Neural cell (in vitro differentiated cells): Measurements from ENCODE around the gene B4GALT5. TPM values are rescaled to one million over a fixed set of nuclear protein-coding genes. Genes with fewer than 3 reads are reported as not detected.
A peak's percentile ranks its signal among the peaks of the same experiment; 100 is the strongest.

ENCODE experiments used
- H2AFZ ChIP-seq: fragments of 200-600, 300-800 bp; sonication (generic), shearing (Covaris generic); 2 replicates; pipeline ENCODE4 v1.6.0; 2014; ENCODE audit warnings: low read depth, mild to moderate bottlenecking, antibody characterized with exemption, low read length, moderate library complexity
- H3F3A ChIP-seq: fragments of 200-600 bp; shearing (Covaris generic); 2 replicates; pipeline ENCODE4 v1.6.1; 2016; ENCODE audit warnings: mild to moderate bottlenecking, moderate library complexity, mixed read lengths, antibody characterized with exemption, low read length; ENCODE audit not compliant: insufficient read depth, poor library complexity, severe bottlenecking
- H3K27ac ChIP-seq: fragments of 200-600, 300-800 bp; sonication (generic), shearing (Covaris generic); 2 replicates; pipeline ENCODE4 v1.5.1; 2014; ENCODE audit warnings: mild to moderate bottlenecking, low read length, moderate library complexity
- H3K27me3 ChIP-seq: fragments of 300-800, 200-600 bp; sonication (generic), shearing (Covaris generic); 2 replicates; pipeline ENCODE4 v1.6.0; 2014; ENCODE audit warnings: mild to moderate bottlenecking, low read depth, low read length, moderate library complexity; ENCODE audit not compliant: insufficient read depth
- H3K36me3 ChIP-seq: fragments of 300-800, 200-600 bp; sonication (generic), shearing (Covaris generic); 2 replicates; pipeline ENCODE4 v1.5.1; 2014; ENCODE audit warnings: mild to moderate bottlenecking, antibody characterized with exemption, low read length, moderate library complexity; ENCODE audit not compliant: insufficient read depth
- H3K4me2 ChIP-seq: fragments of 300-800, 200-600 bp; sonication (generic), shearing (Covaris generic); 2 replicates; pipeline ENCODE4 v1.6.0; 2014; ENCODE audit warnings: mild to moderate bottlenecking, low read length
- H3K4me3 ChIP-seq: fragments of 300-800, 200-600 bp; sonication (generic), shearing (Covaris generic); 2 replicates; pipeline ENCODE4 v1.5.1; 2014; ENCODE audit warnings: mild to moderate bottlenecking, low read length, moderate library complexity
- H3K79me2 ChIP-seq: fragments of 200-600 bp; shearing (Covaris generic); replicated peaks from 2 replicates; pipeline ENCODE4 v1.6.0; 2014; ENCODE audit warnings: mild to moderate bottlenecking, low read length, moderate library complexity; ENCODE audit not compliant: insufficient read depth
- H3K9ac ChIP-seq: fragments of 300-800, 200-600 bp; sonication (generic), shearing (Covaris generic); 2 replicates; pipeline ENCODE4 v1.6.1; 2016; ENCODE audit warnings: mild to moderate bottlenecking, low read length, mixed read lengths
- H3K9me2 ChIP-seq: fragments of 200-600 bp; shearing (Covaris generic); 2 replicates; pipeline ENCODE4 v1.6.1; 2016; ENCODE audit warnings: mild to moderate bottlenecking, low read length, mixed read lengths; ENCODE audit not compliant: insufficient read depth
- H3K9me3 ChIP-seq: fragments of 200-600, 300-800 bp; sonication (generic), shearing (Covaris generic); 2 replicates; pipeline ENCODE4 v1.6.1; 2016; ENCODE audit warnings: mild to moderate bottlenecking, mixed run types, low read length, moderate library complexity, mixed read lengths
- H4K20me1 ChIP-seq: fragments of 200-600 bp; shearing (Covaris generic); 2 replicates; pipeline ENCODE4 v1.6.1; 2016; ENCODE audit warnings: mild to moderate bottlenecking, mixed run types; ENCODE audit not compliant: insufficient read depth
- EP300 ChIP-seq: fragments of 450-650 bp; conservative IDR thresholded peaks from 2 replicates; pipeline ENCODE4 v1.6.1; 2014; ENCODE audit warnings: antibody characterized with exemption, mild to moderate bottlenecking, moderate library complexity; ENCODE audit not compliant: poor library complexity, severe bottlenecking
- MXI1 ChIP-seq: fragments of 450-650 bp; conservative IDR thresholded peaks from 2 replicates; pipeline ENCODE4 v1.6.1; 2014; ENCODE audit warnings: antibody characterized with exemption, mild to moderate bottlenecking; ENCODE audit not compliant: poor library complexity, severe bottlenecking
- POLR2AphosphoS5 ChIP-seq: IDR thresholded peaks from 2 replicates; pipeline ENCODE4 v1.6.1; 2012
- RAD21 ChIP-seq: fragments of 450-650 bp; conservative IDR thresholded peaks from 2 replicates; pipeline ENCODE4 v1.6.1; 2014; ENCODE audit warnings: antibody characterized with exemption, mild to moderate bottlenecking, moderate library complexity
- SMC3 ChIP-seq: fragments of 450-650 bp; conservative IDR thresholded peaks from 2 replicates; pipeline ENCODE4 v1.6.1; 2014; ENCODE audit warnings: antibody characterized with exemption, mild to moderate bottlenecking, moderate library complexity; ENCODE audit not compliant: poor library complexity
- TAF1 ChIP-seq: IDR thresholded peaks from 2 replicates; pipeline ENCODE4 v1.6.1; 2012; ENCODE audit warnings: low read depth
- polyA plus RNA-seq: library from polyadenylated mRNA; depleted of rRNA; stranded (reverse); fragments of >200 nt; gene quantifications from 2 replicates; pipeline ENCODE4 v1.2.3, GENCODE V29; 2014
- TF ChIP-seq, protein P1 (sequence below): fragments of 450-650 bp; IDR thresholded peaks from 2 replicates; pipeline ENCODE4 v1.5.1; 2014; ENCODE audit warnings: antibody characterized with exemption, mild to moderate bottlenecking, moderate library complexity; ENCODE audit not compliant: poor library complexity, severe bottlenecking
- TF ChIP-seq, protein P2 (sequence below): IDR thresholded peaks from 2 replicates; pipeline ENCODE4 v1.6.1; 2012; ENCODE audit warnings: borderline replicate concordance

The B4GALT5 gene
- polyA plus RNA-seq, 1 donor from 2014 or later: 34.7 TPM

DNA sequence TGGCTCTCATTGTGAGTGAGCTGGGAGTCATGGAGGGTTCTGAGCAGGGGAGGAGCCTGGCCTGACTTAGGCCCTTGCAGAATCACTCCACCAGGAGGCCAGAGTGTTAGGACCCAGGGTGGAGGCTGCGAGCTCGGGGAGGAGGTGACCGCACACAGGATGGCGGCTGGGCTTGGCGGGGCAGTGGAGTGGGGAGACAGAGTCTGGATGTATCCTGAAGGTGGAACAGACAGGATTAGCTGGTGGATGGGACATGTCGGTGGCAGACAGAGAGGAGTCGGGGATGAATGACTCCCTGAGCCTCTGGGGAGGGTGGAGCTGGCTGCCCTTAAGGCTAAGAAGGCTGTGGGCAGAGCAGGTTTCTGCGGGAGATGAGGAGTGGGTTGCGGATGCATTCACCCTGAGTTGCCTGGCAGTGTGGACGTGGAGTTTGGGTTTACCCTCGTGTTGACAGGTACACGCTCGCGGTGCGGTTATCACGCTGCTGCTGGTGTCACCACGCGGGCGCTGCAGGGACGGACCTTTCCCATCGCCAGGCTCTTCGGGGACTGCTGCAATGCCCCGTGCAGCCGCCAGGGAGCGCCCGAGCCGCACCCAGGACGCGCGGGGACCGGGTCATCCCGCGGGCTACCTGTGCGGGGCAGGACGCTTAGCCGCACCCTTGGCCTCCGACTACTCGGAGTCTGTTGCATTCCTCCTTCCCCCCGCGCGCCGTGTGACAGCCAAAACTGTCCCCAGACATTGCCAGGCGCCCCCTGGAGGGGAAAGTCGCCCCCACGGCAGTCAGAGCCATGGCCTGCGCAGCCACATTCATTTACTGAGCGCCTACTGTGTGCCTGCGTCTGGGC lies 102.8 kb downstream of the B4GALT5 start:
- H2AFZ ChIP-seq: no peak overlapping the region

DNA sequence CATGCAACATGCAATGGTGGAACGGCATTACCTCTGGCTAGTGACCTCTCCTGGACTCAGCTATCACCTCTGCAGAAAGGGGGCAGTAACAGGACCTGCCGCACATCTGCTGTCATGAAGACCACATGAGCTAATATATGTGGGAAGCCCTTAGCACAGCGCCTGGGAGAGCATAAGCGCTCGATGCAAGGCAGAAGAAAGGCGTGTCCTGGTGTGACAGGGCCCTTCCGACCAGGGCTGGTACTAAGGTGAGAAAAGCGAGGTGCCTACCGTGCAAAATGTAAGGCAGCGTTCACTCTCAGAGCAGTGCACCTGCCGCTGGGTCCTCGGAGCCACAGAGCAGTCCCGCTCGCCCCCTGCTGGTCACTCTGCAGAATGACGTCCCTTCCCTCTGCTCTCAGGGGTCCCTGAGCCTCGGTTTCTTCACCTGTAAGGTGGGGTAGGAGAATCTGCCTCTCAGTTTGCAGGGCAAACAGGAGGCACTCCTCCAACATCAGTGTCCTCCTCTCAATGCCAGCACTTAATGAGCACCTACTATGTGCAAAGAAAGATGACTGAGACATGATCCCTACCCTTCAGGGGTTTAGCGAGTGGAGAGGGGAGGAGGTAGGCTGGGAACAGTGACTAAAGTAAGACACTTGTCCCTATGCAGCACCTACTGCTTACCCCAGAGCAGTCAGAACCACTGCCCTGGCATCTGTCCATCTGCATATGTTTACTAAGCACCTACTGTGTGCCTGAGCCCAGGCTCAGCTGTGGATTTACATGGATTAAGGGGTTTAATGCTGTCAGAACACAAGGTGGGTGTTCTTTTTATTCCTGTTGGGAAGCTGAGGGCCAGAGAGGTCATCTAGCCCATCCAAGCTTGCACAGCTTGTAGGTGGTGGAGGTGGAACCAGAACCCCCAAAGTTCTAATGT lies 104.7 kb downstream of the B4GALT5 start:
- no peaks in the 10 kb centered on the region for H3F3A ChIP-seq
- peak overlapping the region; percentile 55 for H3K4me3 ChIP-seq
- H3K27me3 ChIP-seq: no peaks in the 10 kb centered on the region
- no peaks in the 10 kb centered on the region for H3K9me3 ChIP-seq
- H2AFZ ChIP-seq: no peak overlapping the region
- no peaks in the 10 kb centered on the region for H3K79me2 ChIP-seq
- no peaks in the 10 kb centered on the region for H3K36me3 ChIP-seq
- H3K9ac ChIP-seq: no peak overlapping the region
- peak overlapping the region; percentile 11 for H3K4me2 ChIP-seq
- H4K20me1 ChIP-seq: no peaks in the 10 kb centered on the region
- H3K9me2 ChIP-seq: no peaks in the 10 kb centered on the region
- no peak overlapping the region for H3K27ac ChIP-seq
- no peak for TF ChIP-seq MXI1
- TF ChIP-seq, protein P1, sequence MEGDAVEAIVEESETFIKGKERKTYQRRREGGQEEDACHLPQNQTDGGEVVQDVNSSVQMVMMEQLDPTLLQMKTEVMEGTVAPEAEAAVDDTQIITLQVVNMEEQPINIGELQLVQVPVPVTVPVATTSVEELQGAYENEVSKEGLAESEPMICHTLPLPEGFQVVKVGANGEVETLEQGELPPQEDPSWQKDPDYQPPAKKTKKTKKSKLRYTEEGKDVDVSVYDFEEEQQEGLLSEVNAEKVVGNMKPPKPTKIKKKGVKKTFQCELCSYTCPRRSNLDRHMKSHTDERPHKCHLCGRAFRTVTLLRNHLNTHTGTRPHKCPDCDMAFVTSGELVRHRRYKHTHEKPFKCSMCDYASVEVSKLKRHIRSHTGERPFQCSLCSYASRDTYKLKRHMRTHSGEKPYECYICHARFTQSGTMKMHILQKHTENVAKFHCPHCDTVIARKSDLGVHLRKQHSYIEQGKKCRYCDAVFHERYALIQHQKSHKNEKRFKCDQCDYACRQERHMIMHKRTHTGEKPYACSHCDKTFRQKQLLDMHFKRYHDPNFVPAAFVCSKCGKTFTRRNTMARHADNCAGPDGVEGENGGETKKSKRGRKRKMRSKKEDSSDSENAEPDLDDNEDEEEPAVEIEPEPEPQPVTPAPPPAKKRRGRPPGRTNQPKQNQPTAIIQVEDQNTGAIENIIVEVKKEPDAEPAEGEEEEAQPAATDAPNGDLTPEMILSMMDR: peak; percentile 93
- TF ChIP-seq EP300: no peak
- no peak for TF ChIP-seq TAF1
- TF ChIP-seq, protein P2, sequence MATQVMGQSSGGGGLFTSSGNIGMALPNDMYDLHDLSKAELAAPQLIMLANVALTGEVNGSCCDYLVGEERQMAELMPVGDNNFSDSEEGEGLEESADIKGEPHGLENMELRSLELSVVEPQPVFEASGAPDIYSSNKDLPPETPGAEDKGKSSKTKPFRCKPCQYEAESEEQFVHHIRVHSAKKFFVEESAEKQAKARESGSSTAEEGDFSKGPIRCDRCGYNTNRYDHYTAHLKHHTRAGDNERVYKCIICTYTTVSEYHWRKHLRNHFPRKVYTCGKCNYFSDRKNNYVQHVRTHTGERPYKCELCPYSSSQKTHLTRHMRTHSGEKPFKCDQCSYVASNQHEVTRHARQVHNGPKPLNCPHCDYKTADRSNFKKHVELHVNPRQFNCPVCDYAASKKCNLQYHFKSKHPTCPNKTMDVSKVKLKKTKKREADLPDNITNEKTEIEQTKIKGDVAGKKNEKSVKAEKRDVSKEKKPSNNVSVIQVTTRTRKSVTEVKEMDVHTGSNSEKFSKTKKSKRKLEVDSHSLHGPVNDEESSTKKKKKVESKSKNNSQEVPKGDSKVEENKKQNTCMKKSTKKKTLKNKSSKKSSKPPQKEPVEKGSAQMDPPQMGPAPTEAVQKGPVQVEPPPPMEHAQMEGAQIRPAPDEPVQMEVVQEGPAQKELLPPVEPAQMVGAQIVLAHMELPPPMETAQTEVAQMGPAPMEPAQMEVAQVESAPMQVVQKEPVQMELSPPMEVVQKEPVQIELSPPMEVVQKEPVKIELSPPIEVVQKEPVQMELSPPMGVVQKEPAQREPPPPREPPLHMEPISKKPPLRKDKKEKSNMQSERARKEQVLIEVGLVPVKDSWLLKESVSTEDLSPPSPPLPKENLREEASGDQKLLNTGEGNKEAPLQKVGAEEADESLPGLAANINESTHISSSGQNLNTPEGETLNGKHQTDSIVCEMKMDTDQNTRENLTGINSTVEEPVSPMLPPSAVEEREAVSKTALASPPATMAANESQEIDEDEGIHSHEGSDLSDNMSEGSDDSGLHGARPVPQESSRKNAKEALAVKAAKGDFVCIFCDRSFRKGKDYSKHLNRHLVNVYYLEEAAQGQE: no peak
- peak; percentile 88 for TF ChIP-seq RAD21
- TF ChIP-seq SMC3: peak; percentile 88

More for the DNA sequence above, 102.8 kb downstream of the B4GALT5 start:
- peak; percentile 96 for TF ChIP-seq SMC3
- TF ChIP-seq, protein P1: peak; percentile 99
- peak; percentile 32 for TF ChIP-seq MXI1
- peak; percentile 93 for TF ChIP-seq RAD21
- no peak for TF ChIP-seq POLR2AphosphoS5
- TF ChIP-seq TAF1: no peak
- Histone ChIP-seq H3K36me3 (no peaks in the 10 kb centered on the region), H3F3A (no peaks in the 10 kb centered on the region), H3K27ac (no peak overlapping the region), H3K9me3 (no peaks in the 10 kb centered on the region), H4K20me1 (no peaks in the 10 kb centered on the region), H3K27me3 (no peaks in the 10 kb centered on the region), H3K4me3 (peak overlapping the region; percentile 52), H3K9me2 (no peaks in the 10 kb centered on the region), H3K79me2 (no peaks in the 10 kb centered on the region), H3K4me2 (no peak overlapping the region), H3K9ac (no peak overlapping the region)
